Mononuclear cell (primary cell): ENCODE data around the gene GRIN2A. TPM values are rescaled to one million over a fixed set of nuclear protein-coding genes. Genes with fewer than 3 reads are reported as not detected.

Experiments
- H3K27me3 ChIP-seq: 2 replicates; pipeline ENCODE4 v1.6.0; 2011; ENCODE audit warnings: low read length, control low read depth; ENCODE audit not compliant: insufficient read depth
- H3K4me1 ChIP-seq: 2 replicates; pipeline ENCODE4 v1.5.1; 2011; ENCODE audit warnings: mild to moderate bottlenecking, low read length, control low read depth; ENCODE audit not compliant: insufficient read depth
- H3K4me3 ChIP-seq: 2 replicates; pipeline ENCODE4 v1.5.1; 2011; ENCODE audit warnings: mild to moderate bottlenecking, low read length, moderate library complexity
- H3K9me3 ChIP-seq: 2 replicates; pipeline ENCODE4 v1.5.1; 2011; ENCODE audit warnings: low read depth, mild to moderate bottlenecking, control low read depth, low read length
- total RNA-seq: library from RNA; depleted of rRNA; stranded (reverse); fragments of >200 nt; gene quantifications from one replicate; pipeline ENCODE4 v1.2.3, GENCODE V29; 2012

Gene GRIN2A
- total RNA-seq, 1 donor: not detected

- H3K4me3 ChIP-seq: no peak overlapping the region
- no peaks in the 10 kb centered on the region for H3K9me3 ChIP-seq
- no peaks in the 10 kb centered on the region for H3K27me3 ChIP-seq
- H3K4me1 ChIP-seq: no peaks in the 10 kb centered on the region
Measured at GRCh38 chr16:9867176-9867575, 315.1 kb downstream of the GRIN2A start.

GRCh38 chr16:9864461-9864860 is 317.8 kb downstream of the GRIN2A start:
- Histone ChIP-seq H3K9me3 (no peaks in the 10 kb centered on the region), H3K4me1 (no peaks in the 10 kb centered on the region), H3K4me3 (no peak overlapping the region), H3K27me3 (no peaks in the 10 kb centered on the region)

GRCh38 chr16:9862327-9862726 is 319.9 kb downstream of the GRIN2A start:
- H3K4me3 ChIP-seq: no peak overlapping the region
- H3K9me3 ChIP-seq: no peaks in the 10 kb centered on the region
- H3K4me1 ChIP-seq: no peaks in the 10 kb centered on the region
- H3K27me3 ChIP-seq: no peaks in the 10 kb centered on the region

- H3K4me3 ChIP-seq: no peak overlapping the region
- no peaks in the 10 kb centered on the region for H3K9me3 ChIP-seq
- H3K27me3 ChIP-seq: no peaks in the 10 kb centered on the region
- H3K4me1 ChIP-seq: no peaks in the 10 kb centered on the region
Measured at GRCh38 chr16:9860876-9861275, 321.4 kb downstream of the GRIN2A start.

- no peaks in the 10 kb centered on the region for H3K27me3 ChIP-seq
- no peaks in the 10 kb centered on the region for H3K9me3 ChIP-seq
- H3K4me1 ChIP-seq: no peaks in the 10 kb centered on the region
- H3K4me3 ChIP-seq: no peak overlapping the region
Measured at GRCh38 chr16:9859701-9860327, 322.4 kb downstream of the GRIN2A start.

- H3K9me3 ChIP-seq: no peaks in the 10 kb centered on the region
- no peaks in the 10 kb centered on the region for H3K4me1 ChIP-seq
- no peak overlapping the region for H3K4me3 ChIP-seq
- H3K27me3 ChIP-seq: no peaks in the 10 kb centered on the region
Measured at GRCh38 chr16:9854675-9855074, 327.6 kb downstream of the GRIN2A start.

- no peaks in the 10 kb centered on the region for H3K4me1 ChIP-seq
- H3K27me3 ChIP-seq: no peaks in the 10 kb centered on the region
- H3K4me3 ChIP-seq: no peak overlapping the region
- H3K9me3 ChIP-seq: no peaks in the 10 kb centered on the region
Measured at GRCh38 chr16:9852003-9852402, 330.2 kb downstream of the GRIN2A start.

GRCh38 chr16:9850817-9851216 is 331.4 kb downstream of the GRIN2A start:
- H3K9me3 ChIP-seq: no peaks in the 10 kb centered on the region
- no peak overlapping the region for H3K4me3 ChIP-seq
- no peaks in the 10 kb centered on the region for H3K27me3 ChIP-seq
- H3K4me1 ChIP-seq: no peaks in the 10 kb centered on the region

- H3K4me1 ChIP-seq: no peaks in the 10 kb centered on the region
- H3K9me3 ChIP-seq: no peaks in the 10 kb centered on the region
- H3K4me3 ChIP-seq: no peak overlapping the region
- no peaks in the 10 kb centered on the region for H3K27me3 ChIP-seq
Measured at GRCh38 chr16:9849697-9850245, 332.5 kb downstream of the GRIN2A start.

GRCh38 chr16:9847146-9847545 is 335.1 kb downstream of the GRIN2A start:
- H3K27me3 ChIP-seq: no peaks in the 10 kb centered on the region
- no peaks in the 10 kb centered on the region for H3K9me3 ChIP-seq
- no peaks in the 10 kb centered on the region for H3K4me1 ChIP-seq
- H3K4me3 ChIP-seq: no peak overlapping the region

GRCh38 chr16:9846362-9847099 is 335.7 kb downstream of the GRIN2A start:
- Histone ChIP-seq H3K4me1 (no peaks in the 10 kb centered on the region), H3K27me3 (no peaks in the 10 kb centered on the region), H3K9me3 (no peaks in the 10 kb centered on the region), H3K4me3 (no peak overlapping the region)

GRCh38 chr16:9845661-9846361 is 336.4 kb downstream of the GRIN2A start:
- no peaks in the 10 kb centered on the region for H3K27me3 ChIP-seq
- no peaks in the 10 kb centered on the region for H3K4me1 ChIP-seq
- no peaks in the 10 kb centered on the region for H3K9me3 ChIP-seq
- H3K4me3 ChIP-seq: no peak overlapping the region

- Histone ChIP-seq H3K27me3 (no peaks in the 10 kb centered on the region), H3K9me3 (no peaks in the 10 kb centered on the region), H3K4me1 (no peaks in the 10 kb centered on the region), H3K4me3 (no peak overlapping the region)
Measured at GRCh38 chr16:9844361-9844760, 337.9 kb downstream of the GRIN2A start.

- no peak overlapping the region for H3K4me3 ChIP-seq
- no peaks in the 10 kb centered on the region for H3K9me3 ChIP-seq
- no peaks in the 10 kb centered on the region for H3K4me1 ChIP-seq
- no peaks in the 10 kb centered on the region for H3K27me3 ChIP-seq
Measured at GRCh38 chr16:9843424-9844018, 338.7 kb downstream of the GRIN2A start.
